Fibroblast of lung (primary cell): ENCODE results near the gene PHC2. TPM values are rescaled to one million over a fixed set of nuclear protein-coding genes. Genes with fewer than 3 reads are reported as not detected.

ENCODE experiments used
- DNase-seq, 2 donors: peaks; one replicate each; pipeline versions ENCODE4 v3.0.0 to v3.0.0-alpha.2; 2010; ENCODE audit warnings: low read depth in 2 of 2
- H2AFZ ChIP-seq: 2 replicates; pipeline ENCODE4 v1.5.1; 2012; ENCODE audit warnings: low read length, control low read depth, inconsistent platforms
- H3K27ac ChIP-seq: 2 replicates; pipeline ENCODE4 v1.5.1; 2011; ENCODE audit warnings: low read length, control low read depth; ENCODE audit not compliant: insufficient read depth
- H3K27me3 ChIP-seq: 2 replicates; pipeline ENCODE4 v1.5.1; 2011; ENCODE audit warnings: mild to moderate bottlenecking, low read length; ENCODE audit not compliant: control insufficient read depth, insufficient read depth
- H3K36me3 ChIP-seq: 2 replicates; pipeline ENCODE4 v1.5.1; 2011; ENCODE audit warnings: low read length; ENCODE audit not compliant: control insufficient read depth, insufficient read depth
- H3K4me1 ChIP-seq: 2 replicates; pipeline ENCODE4 v1.5.1; 2011; ENCODE audit warnings: low read length; ENCODE audit not compliant: control insufficient read depth, insufficient read depth; ENCODE audit errors: extremely low read depth
- H3K4me2 ChIP-seq: 2 replicates; pipeline ENCODE4 v1.5.1; 2011; ENCODE audit warnings: low read length, control low read depth; ENCODE audit not compliant: insufficient read depth; ENCODE audit errors: extremely low read depth
- H3K4me3 ChIP-seq, 4 experiments: fragments of 200-600 bp in 1 of 4; sonication (generic) in 1 of 4; replicated peaks in 1 of 4; 2 replicates each; pipeline ENCODE4 v1.5.1; 2011 to 2016; ENCODE audit warnings: low read length in 4 of 4, low read depth in 3 of 4, mild to moderate bottlenecking in 3 of 4, control low read depth in 2 of 4, inconsistent platforms in 1 of 4, mixed read lengths in 1 of 4; ENCODE audit not compliant: insufficient read depth in 1 of 4; ENCODE audit errors: control extremely low read depth in 1 of 4
- H3K79me2 ChIP-seq: 2 replicates; pipeline ENCODE4 v1.5.1; 2012; ENCODE audit warnings: mild to moderate bottlenecking, low read length, inconsistent platforms; ENCODE audit not compliant: control insufficient read depth, insufficient read depth
- H3K9ac ChIP-seq: 2 replicates; pipeline ENCODE4 v1.5.1; 2011; ENCODE audit warnings: mild to moderate bottlenecking, low read length, control low read depth; ENCODE audit not compliant: insufficient read depth
- H3K9me3 ChIP-seq: 2 replicates; pipeline ENCODE4 v1.5.1; 2012; ENCODE audit warnings: low read depth, low read length; ENCODE audit not compliant: control insufficient read depth, insufficient read depth
- H4K20me1 ChIP-seq: 2 replicates; pipeline ENCODE4 v1.5.1; 2011; ENCODE audit warnings: low read length; ENCODE audit not compliant: control insufficient read depth, insufficient read depth; ENCODE audit errors: extremely low read depth
- CTCF ChIP-seq, 2 donors: IDR thresholded peaks in 1 of 2; conservative IDR thresholded peaks in 1 of 2; 1 replicate in 1 of 2; 2 replicates in 1 of 2; pipeline ENCODE4 v1.5.1; 2011 to 2012; ENCODE audit warnings: low read length in 2 of 2, control low read depth in 1 of 2, inconsistent platforms in 1 of 2, low read depth in 1 of 2, mild to moderate bottlenecking in 1 of 2
- EZH2 ChIP-seq: IDR thresholded peaks from 2 replicates; pipeline ENCODE4 v1.5.1; 2012; ENCODE audit warnings: low read length, control low read depth, mild to moderate bottlenecking; ENCODE audit errors: missing control alignments
- polyA plus RNA-seq, 2 donors: library from polyadenylated mRNA; depleted of rRNA in 1 of 2; stranded (reverse) in 1 of 2; unstranded in 1 of 2; fragments of >200 nt; gene quantifications; 2 replicates each; pipeline ENCODE4 v1.2.1, GENCODE V29; 2011 to 2012; ENCODE audit warnings: missing spikeins in 1 of 2
- total RNA-seq: library from RNA; depleted of rRNA; stranded (reverse); fragments of >200 nt; gene quantifications from 2 replicates; pipeline ENCODE4 v1.2.1, GENCODE V29; 2014

Gene PHC2
- total and polyA plus RNA-seq, 2 donors (not counting 1 experiment from before 2014, with no cell fraction given): 62.6 to 75.8 TPM

GRCh38 chr1:33302325-33302724, 128.6 kb downstream of the PHC2 start:
- no peak overlapping the region for H3K9ac ChIP-seq
- no peak overlapping the region for H3K27ac ChIP-seq

DNA sequence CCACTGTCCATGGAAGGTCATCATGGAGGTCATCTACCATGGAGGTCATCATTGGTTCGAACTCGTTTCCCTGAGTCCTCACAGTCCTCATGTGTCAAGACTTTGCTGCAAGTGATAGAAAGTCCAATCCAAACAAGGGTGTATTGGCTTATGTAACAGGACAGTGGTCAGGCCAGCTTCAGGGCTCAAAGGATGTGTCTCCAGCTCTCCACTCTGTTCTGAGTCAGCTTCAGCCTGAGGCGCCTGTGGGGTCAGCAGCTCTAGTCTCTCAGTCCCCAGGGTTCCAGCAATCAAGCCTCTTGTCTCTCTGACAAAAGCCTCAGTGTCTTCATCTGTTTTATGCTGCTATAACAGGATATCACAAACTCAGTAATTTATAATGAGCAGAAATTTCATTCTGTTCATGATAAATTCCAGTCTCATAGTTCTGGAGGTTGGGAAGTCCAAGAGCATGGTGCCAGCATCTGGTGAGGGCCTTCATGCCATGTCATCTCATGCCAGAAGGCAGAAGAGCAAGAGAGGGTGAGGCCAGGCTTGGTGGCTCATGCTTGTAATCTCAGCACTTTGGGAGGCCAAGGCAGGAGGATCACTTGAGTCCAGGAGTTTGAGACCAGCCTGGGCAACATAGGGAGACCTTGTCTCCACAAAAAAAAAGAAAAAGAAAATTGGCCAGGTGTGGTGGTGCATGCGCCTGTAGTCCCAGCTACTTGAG, 129.5 kb downstream of the PHC2 start:
- Histone ChIP-seq H3K9me3 (no peaks in the 10 kb centered on the region), H4K20me1 (no peaks in the 10 kb centered on the region), H3K9ac (no peak overlapping the region), H3K4me1 (peaks cover 8% of the 10 kb centered on the region), H2AFZ (no peak overlapping the region), H3K27ac (no peak overlapping the region), H3K4me2 (no peak overlapping the region), H3K79me2 (no peaks in the 10 kb centered on the region), H3K27me3 (no peaks in the 10 kb centered on the region), H3K36me3 (peaks cover 2% of the 10 kb centered on the region), H3K4me3 (no peak overlapping the region)
- TF ChIP-seq CTCF (conservative IDR thresholded peaks at IDR 0.05 in 1 of 2, IDR thresholded peaks at IDR 0.05 in 1 of 2; ENCODE audit: low read depth in 1 of 2, low read length in 2 of 2): no peak
- DNase-seq: no peak

More at GRCh38 chr1:33302325-33302724, 128.6 kb downstream of the PHC2 start:
- Histone ChIP-seq H3K4me1 (peaks cover 8% of the 10 kb centered on the region), H3K27me3 (no peaks in the 10 kb centered on the region), H3K36me3 (peaks cover 2% of the 10 kb centered on the region), H3K4me2 (no peak overlapping the region), H2AFZ (no peak overlapping the region), H4K20me1 (no peaks in the 10 kb centered on the region), H3K4me3 (no peak overlapping the region), H3K9me3 (no peaks in the 10 kb centered on the region), H3K79me2 (no peaks in the 10 kb centered on the region)
- DNase-seq: no peak
- TF ChIP-seq EZH2 (no peak), CTCF (conservative IDR thresholded peaks at IDR 0.05 in 1 of 2, IDR thresholded peaks at IDR 0.05 in 1 of 2; ENCODE audit: low read depth in 1 of 2, low read length in 2 of 2) (no peak)

DNA sequence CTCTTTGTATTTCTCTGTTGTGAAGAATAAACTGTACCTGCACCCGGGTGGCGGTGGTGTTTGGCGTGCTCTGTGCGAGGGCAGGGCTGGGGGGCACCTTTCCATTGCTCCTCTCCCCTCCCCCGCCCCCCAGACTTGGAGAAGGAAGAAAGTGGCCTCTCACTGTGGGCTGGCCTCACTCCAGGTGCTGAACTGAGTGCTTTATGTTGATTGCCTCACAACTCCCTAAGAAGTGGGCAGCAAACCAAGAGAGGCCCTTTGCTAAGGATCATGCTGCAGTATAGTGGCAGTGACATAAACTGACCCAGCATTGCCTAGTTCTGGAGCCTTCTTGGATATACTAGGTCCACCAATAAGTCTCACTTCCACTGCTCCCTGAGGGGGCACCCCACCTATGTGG, 130.2 kb downstream of the PHC2 start:
- no peak overlapping the region for H3K27ac ChIP-seq
- no peak overlapping the region for H3K4me2 ChIP-seq
- no peaks in the 10 kb centered on the region for H4K20me1 ChIP-seq
- H3K4me1 ChIP-seq: peaks cover 10% of the 10 kb centered on the region
- no peak overlapping the region for H2AFZ ChIP-seq
- no peaks in the 10 kb centered on the region for H3K79me2 ChIP-seq
- no peak overlapping the region for H3K4me3 ChIP-seq
- H3K27me3 ChIP-seq: no peaks in the 10 kb centered on the region
- no peaks in the 10 kb centered on the region for H3K9me3 ChIP-seq
- peak; percentile 73 to 93 for DNase-seq
- peaks cover 2% of the 10 kb centered on the region for H3K36me3 ChIP-seq
- no peak for TF ChIP-seq CTCF (conservative IDR thresholded peaks at IDR 0.05 in 1 of 2, IDR thresholded peaks at IDR 0.05 in 1 of 2; ENCODE audit: low read depth in 1 of 2, low read length in 2 of 2)
- TF ChIP-seq EZH2: no peak
- no peak overlapping the region for H3K9ac ChIP-seq
